ENCODE results near the gene WDR93.

GRCh38 chr15:89753855-89754254, 63.2 kb downstream of the WDR93 start:
- TF ChIP-seq, protein P1, sequence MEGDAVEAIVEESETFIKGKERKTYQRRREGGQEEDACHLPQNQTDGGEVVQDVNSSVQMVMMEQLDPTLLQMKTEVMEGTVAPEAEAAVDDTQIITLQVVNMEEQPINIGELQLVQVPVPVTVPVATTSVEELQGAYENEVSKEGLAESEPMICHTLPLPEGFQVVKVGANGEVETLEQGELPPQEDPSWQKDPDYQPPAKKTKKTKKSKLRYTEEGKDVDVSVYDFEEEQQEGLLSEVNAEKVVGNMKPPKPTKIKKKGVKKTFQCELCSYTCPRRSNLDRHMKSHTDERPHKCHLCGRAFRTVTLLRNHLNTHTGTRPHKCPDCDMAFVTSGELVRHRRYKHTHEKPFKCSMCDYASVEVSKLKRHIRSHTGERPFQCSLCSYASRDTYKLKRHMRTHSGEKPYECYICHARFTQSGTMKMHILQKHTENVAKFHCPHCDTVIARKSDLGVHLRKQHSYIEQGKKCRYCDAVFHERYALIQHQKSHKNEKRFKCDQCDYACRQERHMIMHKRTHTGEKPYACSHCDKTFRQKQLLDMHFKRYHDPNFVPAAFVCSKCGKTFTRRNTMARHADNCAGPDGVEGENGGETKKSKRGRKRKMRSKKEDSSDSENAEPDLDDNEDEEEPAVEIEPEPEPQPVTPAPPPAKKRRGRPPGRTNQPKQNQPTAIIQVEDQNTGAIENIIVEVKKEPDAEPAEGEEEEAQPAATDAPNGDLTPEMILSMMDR (IDR thresholded peaks at IDR 0.05) = no peak
- TF ChIP-seq CREB1 (CRISPR knock-in tag; IDR thresholded peaks at IDR 0.05) (no peak), OVOL2 (CRISPR knock-in tag; IDR thresholded peaks at IDR 0.05; ENCODE audit: borderline replicate concordance) (no peak)
- TF ChIP-seq, protein P2, sequence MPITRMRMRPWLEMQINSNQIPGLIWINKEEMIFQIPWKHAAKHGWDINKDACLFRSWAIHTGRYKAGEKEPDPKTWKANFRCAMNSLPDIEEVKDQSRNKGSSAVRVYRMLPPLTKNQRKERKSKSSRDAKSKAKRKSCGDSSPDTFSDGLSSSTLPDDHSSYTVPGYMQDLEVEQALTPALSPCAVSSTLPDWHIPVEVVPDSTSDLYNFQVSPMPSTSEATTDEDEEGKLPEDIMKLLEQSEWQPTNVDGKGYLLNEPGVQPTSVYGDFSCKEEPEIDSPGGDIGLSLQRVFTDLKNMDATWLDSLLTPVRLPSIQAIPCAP (CRISPR knock-in tag; IDR thresholded peaks at IDR 0.05) = no peak
- TF ChIP-seq, protein P3, sequence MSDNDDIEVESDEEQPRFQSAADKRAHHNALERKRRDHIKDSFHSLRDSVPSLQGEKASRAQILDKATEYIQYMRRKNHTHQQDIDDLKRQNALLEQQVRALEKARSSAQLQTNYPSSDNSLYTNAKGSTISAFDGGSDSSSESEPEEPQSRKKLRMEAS (CRISPR knock-in tag; IDR thresholded peaks at IDR 0.05) = no peak

All from WTC11 (cell line).